HL-60 (cell line): ENCODE measurements around the gene SPG11.

Experiments used
- DNase-seq, 2 experiments: peaks; one replicate each; pipeline ENCODE4 v3.0.0-alpha.2; 2010 to 2020; ENCODE audit warnings: low read depth in 1 of 2, low spot score in 1 of 2
- H3K27ac ChIP-seq: fragments of 250-450 bp; sonication (Bioruptor Pico); replicated peaks from 2 replicates; pipeline ENCODE4 v1.5.1; 2020; ENCODE audit warnings: mild to moderate bottlenecking, moderate library complexity
- H3K27me3 ChIP-seq: fragments of 250-450 bp; sonication (Bioruptor Pico); 2 replicates; pipeline ENCODE4 v1.5.1; 2021; ENCODE audit warnings: mild to moderate bottlenecking, moderate library complexity; ENCODE audit not compliant: insufficient read depth, poor library complexity, severe bottlenecking
- H3K4me3 ChIP-seq: replicated peaks from 2 replicates; pipeline ENCODE4 v1.5.1; 2011; ENCODE audit warnings: mild to moderate bottlenecking, control low read depth, low read length; ENCODE audit not compliant: insufficient read depth
- GABPA ChIP-seq: IDR thresholded peaks from 2 replicates; pipeline ENCODE4 v1.6.1; 2012; ENCODE audit warnings: low read depth
- POLR2AphosphoS5 ChIP-seq: IDR thresholded peaks from 2 replicates; pipeline ENCODE4 v1.6.1; 2012; ENCODE audit warnings: low read depth
- REST ChIP-seq: IDR thresholded peaks from 2 replicates; pipeline ENCODE4 v1.6.1; 2012; ENCODE audit warnings: low read depth; ENCODE audit not compliant: insufficient replicate concordance
- SPI1 ChIP-seq: IDR thresholded peaks from 2 replicates; pipeline ENCODE4 v1.6.1; 2012; ENCODE audit warnings: low read depth, mild to moderate bottlenecking, borderline replicate concordance
- TF ChIP-seq, protein P1 (sequence below): IDR thresholded peaks from one replicate; pipeline ENCODE4 v1.5.1; 2011; ENCODE audit warnings: low read length, control low read depth, inconsistent platforms; ENCODE audit not compliant: insufficient read depth

The SPG11 gene

DNA sequence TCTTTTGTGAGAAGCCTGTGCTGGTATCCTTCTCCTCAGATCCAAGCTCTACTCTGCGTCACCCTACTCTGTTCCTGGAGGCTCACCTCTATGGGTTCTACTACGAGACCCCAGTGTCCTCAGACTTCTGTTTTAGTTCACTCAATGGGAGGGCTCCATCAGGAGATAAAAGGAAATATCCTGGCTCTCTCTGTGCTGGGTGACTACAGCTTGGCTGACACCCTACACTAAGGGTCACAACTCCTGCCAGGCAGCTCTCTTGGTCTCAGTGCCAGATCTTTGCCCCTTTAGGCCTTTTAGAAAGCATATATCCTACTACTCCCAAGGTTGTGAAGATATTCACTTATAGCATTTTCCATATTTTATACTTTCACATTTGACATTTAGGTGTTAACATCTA is 46.5 kb downstream of the SPG11 start:
- no peak for TF ChIP-seq POLR2AphosphoS5
- TF ChIP-seq, protein P1, sequence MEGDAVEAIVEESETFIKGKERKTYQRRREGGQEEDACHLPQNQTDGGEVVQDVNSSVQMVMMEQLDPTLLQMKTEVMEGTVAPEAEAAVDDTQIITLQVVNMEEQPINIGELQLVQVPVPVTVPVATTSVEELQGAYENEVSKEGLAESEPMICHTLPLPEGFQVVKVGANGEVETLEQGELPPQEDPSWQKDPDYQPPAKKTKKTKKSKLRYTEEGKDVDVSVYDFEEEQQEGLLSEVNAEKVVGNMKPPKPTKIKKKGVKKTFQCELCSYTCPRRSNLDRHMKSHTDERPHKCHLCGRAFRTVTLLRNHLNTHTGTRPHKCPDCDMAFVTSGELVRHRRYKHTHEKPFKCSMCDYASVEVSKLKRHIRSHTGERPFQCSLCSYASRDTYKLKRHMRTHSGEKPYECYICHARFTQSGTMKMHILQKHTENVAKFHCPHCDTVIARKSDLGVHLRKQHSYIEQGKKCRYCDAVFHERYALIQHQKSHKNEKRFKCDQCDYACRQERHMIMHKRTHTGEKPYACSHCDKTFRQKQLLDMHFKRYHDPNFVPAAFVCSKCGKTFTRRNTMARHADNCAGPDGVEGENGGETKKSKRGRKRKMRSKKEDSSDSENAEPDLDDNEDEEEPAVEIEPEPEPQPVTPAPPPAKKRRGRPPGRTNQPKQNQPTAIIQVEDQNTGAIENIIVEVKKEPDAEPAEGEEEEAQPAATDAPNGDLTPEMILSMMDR = no peak
- no peak for TF ChIP-seq REST
- no peak for TF ChIP-seq SPI1
- no peak for TF ChIP-seq GABPA
- DNase-seq = no peak

GRCh38 chr15:44606740-44607139 is 56.7 kb downstream of the SPG11 start:
- H3K27ac ChIP-seq = no peak overlapping the region
- no peak for DNase-seq
- TF ChIP-seq GABPA (no peak), REST (no peak), POLR2AphosphoS5 (no peak), SPI1 (no peak)
- TF ChIP-seq, protein P1 = no peak

More for the DNA sequence above, 46.5 kb downstream of the SPG11 start:
- no peaks in the 10 kb centered on the region for H3K27me3 ChIP-seq
- H3K27ac ChIP-seq = no peak overlapping the region
- H3K4me3 ChIP-seq = no peak overlapping the region

GRCh38 chr15:44603126-44603525 is 60.3 kb downstream of the SPG11 start:
- Histone ChIP-seq H3K27ac (no peak overlapping the region), H3K27me3 (no peaks in the 10 kb centered on the region), H3K4me3 (no peak overlapping the region)
- TF ChIP-seq GABPA (no peak), REST (no peak), SPI1 (no peak), POLR2AphosphoS5 (no peak)
- TF ChIP-seq, protein P1 = no peak
- no peak for DNase-seq

More at GRCh38 chr15:44606740-44607139, 56.7 kb downstream of the SPG11 start:
- H3K4me3 ChIP-seq = no peak overlapping the region
- H3K27me3 ChIP-seq = no peaks in the 10 kb centered on the region
